Measurements from ENCODE around the gene MEI1. TPM values are rescaled to one million over a fixed set of nuclear protein-coding genes. Genes with fewer than 3 reads are reported as not detected.

MEI1 gene
- total and polyA plus RNA-seq, 2 donors (not counting 1 experiment from before 2014, with no cell fraction given): 50.1 to 64.8 TPM

GRCh38 chr22:41848468-41848867 lies 149.2 kb downstream of the MEI1 start:
- 47% methylated on average over 2 of the region's 5 CpGs for WGBS (ENCODE audit: insufficient coverage)
- H3K27ac ChIP-seq (ENCODE audit: low read length in 2 of 2): peak overlapping the region in 1 of 2 donors; percentile 62
- no peak for ATAC-seq (ENCODE audit: low read depth)
- no peak for TF ChIP-seq EZH2 (IDR thresholded peaks at IDR 0.05; ENCODE audit: borderline replicate concordance, insufficient read depth, low read depth, low read length, poor library complexity, severe bottlenecking)
- no peak for TF ChIP-seq CTCF (IDR thresholded peaks at IDR 0.05)
- H3K79me2 ChIP-seq (ENCODE audit: control insufficient read depth, insufficient read depth, low read length): peaks cover 98% of the 10 kb centered on the region
- no peak overlapping the region for H3K4me3 ChIP-seq (ENCODE audit: control extremely low read depth in 1 of 5, extremely low read depth in 1 of 5, insufficient read depth in 1 of 5, low read depth in 2 of 5, low read length in 4 of 5)
- H3K27me3 Mint-ChIP-seq: no peaks in the 10 kb centered on the region
- DNase-seq: no peak
- H3K4me1 ChIP-seq (ENCODE audit: control insufficient read depth in 2 of 2, insufficient read depth in 2 of 2, low read length in 2 of 2): peaks cover 45 to 49% of the 10 kb centered on the region in 2 donors
- no peaks in the 10 kb centered on the region for H3K9me3 Mint-ChIP-seq (ENCODE audit: insufficient read depth)
- H3K4me3 Mint-ChIP-seq: peak overlapping the region; percentile 35
- peaks cover 0 to 12% of the 10 kb centered on the region in 2 experiments for H3K36me3 ChIP-seq (replicated peaks in 1 of 2; ENCODE audit: control extremely low read depth in 1 of 2, control insufficient read depth in 1 of 2, extremely low read depth in 1 of 2, insufficient read depth in 2 of 2, low read length in 1 of 2)
- ChIA-PET POLR2A (interaction anchor here (0.7 kb wide), 1 partner anchor 13 kb away, joined by 3 read pairs; no protein-coding TSS in a partner anchor), CTCF (interaction anchor here (1.4 kb wide), 1 partner anchor 8 kb away, joined by 10 read pairs; no protein-coding TSS in a partner anchor)
- peak overlapping the region; percentile 53 for H3K4me2 ChIP-seq (replicated peaks; ENCODE audit: low read depth, low read length, poor library complexity, severe bottlenecking)
- peaks cover 66% of the 10 kb centered on the region for H3K4me1 Mint-ChIP-seq
- H2AFZ ChIP-seq (ENCODE audit: insufficient read depth, low read depth, low read length, poor library complexity, severe bottlenecking): no peak overlapping the region
- intact Hi-C loops (cut with micrococcal nuclease): no loop called here
- H3K9ac ChIP-seq (ENCODE audit: low read length): no peak overlapping the region
- peaks cover 61% of the 10 kb centered on the region for H4K20me1 ChIP-seq (ENCODE audit: control insufficient read depth, insufficient read depth, low read length, poor library complexity, severe bottlenecking)
- no peaks in the 10 kb centered on the region for H3K27me3 ChIP-seq (replicated peaks in 1 of 4; ENCODE audit: control extremely low read depth in 1 of 4, control insufficient read depth in 3 of 4, insufficient read depth in 4 of 4, low read length in 3 of 4)
- no peaks in the 10 kb centered on the region for H3K9me3 ChIP-seq (ENCODE audit: control extremely low read depth in 1 of 3, control insufficient read depth in 2 of 3, insufficient read depth in 1 of 3, low read length in 2 of 3)
- peak overlapping the region; percentile 32 for H3K27ac Mint-ChIP-seq

Small RNAs within 50 kb of the gene (small RNA-seq; reads per million reads assigned to genes)
- not detected for gene HMGN2P10 (ENCODE audit: insufficient read length, low read depth, low replicate concordance)
- not detected for gene RF00019 (ENCODE audit: insufficient read length, low read depth, low replicate concordance)
- not detected for gene RNU6-476P (ENCODE audit: insufficient read length, low read depth, low replicate concordance)
- not detected for gene RNU6ATAC22P (ENCODE audit: insufficient read length, low read depth, low replicate concordance)

Other genes starting within 250 kb of the MEI1 start
- 31.6 and 34.5 TPM in 2 replicates for gene PHF5A, start 230.8 kb upstream of the MEI1 start, total RNA-seq
- gene PHF5A, start 230.8 kb upstream of the MEI1 start, polyA plus RNA-seq: 29.4 and 62.1 TPM in 2 replicates
- gene ACO2, start 230.4 kb upstream of the MEI1 start, total RNA-seq: 91.7 and 104 TPM in 2 replicates
- 91.5 and 91.7 TPM in 2 replicates for gene ACO2, start 230.4 kb upstream of the MEI1 start, polyA plus RNA-seq
- 32.1 and 35.6 TPM in 2 replicates for gene POLR3H, start 155.0 kb upstream of the MEI1 start, total RNA-seq
- gene POLR3H, start 155.0 kb upstream of the MEI1 start, polyA plus RNA-seq: 10.3 and 12.4 TPM in 2 replicates
- gene CSDC2, start 138.5 kb upstream of the MEI1 start, total RNA-seq: not detected in 2 replicates
- gene CSDC2, start 138.5 kb upstream of the MEI1 start, polyA plus RNA-seq: not detected in 2 replicates
- 22.1 and 23.3 TPM in 2 replicates for gene PMM1, start 109.7 kb upstream of the MEI1 start, total RNA-seq
- gene PMM1, start 109.7 kb upstream of the MEI1 start, polyA plus RNA-seq: 24.8 and 36.0 TPM in 2 replicates
- gene DESI1, start 78.5 kb upstream of the MEI1 start, total RNA-seq: 25.5 and 26.3 TPM in 2 replicates
- 15.2 and 17.3 TPM in 2 replicates for gene DESI1, start 78.5 kb upstream of the MEI1 start, polyA plus RNA-seq
- gene XRCC6, start 78.2 kb upstream of the MEI1 start, total RNA-seq: 176 and 180 TPM in 2 replicates
- gene XRCC6, start 78.2 kb upstream of the MEI1 start, polyA plus RNA-seq: 55.4 and 58.2 TPM in 2 replicates
- 108 and 114 TPM in 2 replicates for gene SNU13, start 10.6 kb upstream of the MEI1 start, total RNA-seq
- gene SNU13, start 10.6 kb upstream of the MEI1 start, polyA plus RNA-seq: 99.0 and 119 TPM in 2 replicates
- gene CCDC134, start 101.2 kb downstream of the MEI1 start, total RNA-seq: 17.4 and 18.1 TPM in 2 replicates
- gene CCDC134, start 101.2 kb downstream of the MEI1 start, polyA plus RNA-seq: 4.4 and 5.0 TPM in 2 replicates
- 287 and 304 TPM in 2 replicates for gene SREBF2, start 133.6 kb downstream of the MEI1 start, total RNA-seq
- gene SREBF2, start 133.6 kb downstream of the MEI1 start, polyA plus RNA-seq: 106 and 116 TPM in 2 replicates
- gene SHISA8, start 215.6 kb downstream of the MEI1 start, total RNA-seq: 46.5 and 54.1 TPM in 2 replicates
- gene SHISA8, start 215.6 kb downstream of the MEI1 start, polyA plus RNA-seq: 5.1 and 22.4 TPM in 2 replicates
- 646 and 651 TPM in 2 replicates for gene TNFRSF13C, start 227.3 kb downstream of the MEI1 start, total RNA-seq
- 221 and 227 TPM in 2 replicates for gene TNFRSF13C, start 227.3 kb downstream of the MEI1 start, polyA plus RNA-seq
- gene CENPM, start 247.6 kb downstream of the MEI1 start, total RNA-seq: 26.0 and 30.7 TPM in 2 replicates
- 34.4 and 43.8 TPM in 2 replicates for gene CENPM, start 247.6 kb downstream of the MEI1 start, polyA plus RNA-seq

Measured in B cell (primary cell).